GM12878 (cell line): ENCODE results near the gene ITLN1. TPM values are rescaled to one million over a fixed set of nuclear protein-coding genes. Genes with fewer than 3 reads are reported as not detected.

ENCODE experiments used
- ATAC-seq: fragments of 200-7000 bp; cut with Tn5 transposase; 3 replicates; pipeline ENCODE4 v1.9.1; 2020; ENCODE audit warnings: mild to moderate bottlenecking, moderate library complexity
- BruUV-seq: library from RNA; stranded (reverse); fragments of 400-500 nt; replicated peaks from 2 replicates; lab custom pipeline; 2021; lab: Mats Ljungman, UMichigan
- CTCF ChIA-PET: fragments of 300-600 bp; sonication (Branson Sonifier 250); formaldehyde crosslinking; extraction: SDS; loops from one replicate; lab custom pipeline; 2021; ENCODE audit warnings: inconsistent platforms; lab: Yijun Ruan, JAX
- POLR2A ChIA-PET: fragments of 350-600 bp; formaldehyde crosslinking; extraction: SDS; loops from one replicate; lab custom pipeline; 2021; ENCODE audit warnings: inconsistent platforms; lab: Charles Lee
- RAD21 ChIA-PET: fragments of 300-600 bp; sonication (Branson Sonifier 250); formaldehyde crosslinking; loops from one replicate; lab custom pipeline; 2023; ENCODE audit warnings: antibody characterized with exemption; ENCODE audit not compliant: unreplicated experiment; lab: Charles Lee
- SMC1A ChIA-PET: fragments of 300-600 bp; sonication (Branson Sonifier 250); formaldehyde crosslinking; loops from one replicate; lab custom pipeline; 2023; ENCODE audit not compliant: unreplicated experiment, uncharacterized antibody; lab: Charles Lee
- DNase-seq: peaks from one replicate; pipeline ENCODE4 v3.0.0-alpha.2; 2011; ENCODE audit warnings: low read depth, low spot score
- FAIRE-seq: peaks from 3 replicates; lab custom pipeline; 2011; peaks lifted over from hg19 to GRCh38; lab: Jason Lieb, UNC
- H2AFZ ChIP-seq: 2 replicates; pipeline ENCODE4 v1.6.0; 2011; ENCODE audit warnings: low read depth, low read length, control low read depth; ENCODE audit not compliant: control insufficient read depth
- H3K27ac ChIP-seq: 2 replicates; pipeline ENCODE4 v1.5.1; 2011; ENCODE audit warnings: control low read depth; ENCODE audit not compliant: control insufficient read depth, insufficient read depth
- H3K27me3 ChIP-seq, 2 experiments: replicated peaks in 1 of 2; 2 replicates each; pipeline versions ENCODE4 v1.6.0 to v1.6.1; 2011; ENCODE audit warnings: low read length in 1 of 2; ENCODE audit not compliant: control insufficient read depth in 2 of 2, insufficient read depth in 2 of 2
- H3K36me3 ChIP-seq, 2 experiments: 2 replicates each; pipeline ENCODE4 v1.5.1; 2011; ENCODE audit warnings: low read length in 1 of 2; ENCODE audit not compliant: control insufficient read depth in 2 of 2, insufficient read depth in 2 of 2
- H3K4me1 ChIP-seq: 2 replicates; pipeline ENCODE4 v1.6.1; 2011; ENCODE audit warnings: mild to moderate bottlenecking, low read length, moderate library complexity, mixed read lengths; ENCODE audit not compliant: control insufficient read depth, insufficient read depth
- H3K4me2 ChIP-seq: 2 replicates; pipeline ENCODE4 v1.6.0; 2011; ENCODE audit warnings: control low read depth; ENCODE audit not compliant: control insufficient read depth, insufficient read depth
- H3K4me3 ChIP-seq: fragments of 200-600 bp; sonication (generic); 2 replicates; pipeline ENCODE4 v1.5.1; 2016
- H3K79me2 ChIP-seq: 2 replicates; pipeline ENCODE4 v1.6.0; 2011; ENCODE audit warnings: low read length; ENCODE audit not compliant: control insufficient read depth, insufficient read depth
- H3K9ac ChIP-seq: 2 replicates; pipeline ENCODE4 v1.8.0; 2011; ENCODE audit warnings: low read length, control low read depth, mixed read lengths; ENCODE audit not compliant: control insufficient read depth, insufficient read depth
- H3K9me3 ChIP-seq: replicated peaks from 3 replicates; pipeline ENCODE4 v1.5.1; 2011; ENCODE audit warnings: mild to moderate bottlenecking, low read length; ENCODE audit not compliant: control insufficient read depth, insufficient read depth
- H4K20me1 ChIP-seq: 2 replicates; pipeline ENCODE4 v1.6.0; 2011; ENCODE audit not compliant: control insufficient read depth, insufficient read depth
- DPF2 ChIP-seq: fragments of 450-650 bp; IDR thresholded peaks from 2 replicates; pipeline ENCODE4 v1.6.1; 2017; ENCODE audit warnings: mild to moderate bottlenecking
- EGR1 ChIP-seq, 2 experiments: IDR thresholded peaks; 1 replicate in 1 of 2; 2 replicates in 1 of 2; pipeline ENCODE4 v1.6.1; 2011 to 2012; ENCODE audit warnings: low read depth in 2 of 2, low read length in 2 of 2, borderline replicate concordance in 1 of 2, mild to moderate bottlenecking in 1 of 2, moderate library complexity in 1 of 2
- EP300 ChIP-seq, 2 experiments: fragments of 150-350 bp in 1 of 2; IDR thresholded peaks; 2 replicates each; pipeline ENCODE4 v1.6.1; 2011 to 2012; ENCODE audit warnings: low read depth in 2 of 2, low read length in 2 of 2, borderline replicate concordance in 1 of 2, improper control_type of control experiment in 1 of 2, inconsistent platforms in 1 of 2; ENCODE audit not compliant: control insufficient read depth in 1 of 2
- JUND ChIP-seq: IDR thresholded peaks from 2 replicates; pipeline ENCODE4 v1.6.1; 2012; ENCODE audit warnings: low read depth, mild to moderate bottlenecking, low read length, improper control_type of control experiment, moderate library complexity
- MEF2A ChIP-seq: IDR thresholded peaks from 2 replicates; pipeline ENCODE4 v1.6.1; 2011; ENCODE audit warnings: low read depth, mild to moderate bottlenecking, low read length, moderate library complexity; ENCODE audit not compliant: insufficient read depth
- RB1 ChIP-seq: fragments of 450-650 bp; formaldehyde crosslinking; IDR thresholded peaks from 2 replicates; pipeline ENCODE4 v1.6.1; 2017; ENCODE audit warnings: mild to moderate bottlenecking, borderline replicate concordance
- SMC3 ChIP-seq: IDR thresholded peaks from 2 replicates; pipeline ENCODE4 v1.6.1; 2011; ENCODE audit warnings: low read length, improper control_type of control experiment, borderline replicate concordance
- TBL1XR1 ChIP-seq: IDR thresholded peaks from 2 replicates; pipeline ENCODE4 v1.6.1; 2012; ENCODE audit warnings: low read depth, low read length, improper control_type of control experiment
- WRNIP1 ChIP-seq: IDR thresholded peaks from 2 replicates; pipeline ENCODE4 v1.6.1; 2011; ENCODE audit warnings: low read depth, low read length, improper control_type of control experiment, borderline replicate concordance
- YY1 ChIP-seq: IDR thresholded peaks from 2 replicates; pipeline ENCODE4 v1.6.1; 2011; ENCODE audit warnings: low read depth, mild to moderate bottlenecking, low read length
- ZBED1 ChIP-seq: IDR thresholded peaks from 2 replicates; pipeline ENCODE4 v1.6.1; 2016; ENCODE audit warnings: borderline replicate concordance
- ZSCAN29 ChIP-seq: fragments of 450-650 bp; IDR thresholded peaks from 2 replicates; pipeline ENCODE4 v1.6.1; 2017; ENCODE audit warnings: mild to moderate bottlenecking, moderate library complexity
- WGBS: methylation state at CpG from one replicate; pipeline ENCODE4 v1.1.6; 2016; ENCODE audit warnings: low lambda C conversion rate; ENCODE audit not compliant: insufficient replicate concordance, insufficient coverage; ENCODE audit errors: missing lambda C conversion rate; 5-methylcytosine and 5-hydroxymethylcytosine counted together
- in situ Hi-C: fragments of 300-500 bp; cut with MboI; formaldehyde crosslinking; loops from 9 replicates; pipeline ENCODE4 v1.14.3; 2018; ENCODE audit warnings: mixed read lengths
- intact Hi-C: fragments of 100-400 bp; cut with micrococcal nuclease; formaldehyde crosslinking; loops from one replicate; pipeline ENCODE4 v1.14.2; 2022; ENCODE audit not compliant: unreplicated experiment
- polyA plus RNA-seq, 11 experiments: library from polyadenylated mRNA; depleted of rRNA in 4 of 11; unstranded in 6 of 11; stranded (reverse) in 5 of 11; fragments of >200 nt; fragmentation: Nextera tagmentation in 4 of 11; fragmentation: Illumina TruSeq in 1 of 11; extraction: Ambion mirVana in 4 of 11; extraction: Trizol in 1 of 11; gene quantifications; 1 replicate in 1 of 11; 2 replicates in 10 of 11; pipeline versions ENCODE4 v1.2.1 to v1.2.3, GENCODE V29; 2011 to 2016; ENCODE audit warnings: inconsistent platforms in 2 of 11, missing spikeins in 2 of 11, low read depth in 1 of 11
- total RNA-seq, 4 experiments: library from RNA; depleted of rRNA in 3 of 4; stranded (reverse); fragments of >200 nt in 3 of 4; fragmentation: Illumina TruSeq in 1 of 4; extraction: Trizol in 1 of 4; gene quantifications; 2 replicates each; pipeline versions ENCODE4 v1.2.1 to v1.2.3, GENCODE V29; 2013 to 2021
- TF ChIP-seq, protein P1 (sequence below): fragments of 450-650 bp; IDR thresholded peaks from 2 replicates; pipeline ENCODE4 v1.6.1; 2017; ENCODE audit warnings: mild to moderate bottlenecking

The ITLN1 gene
- total and polyA plus RNA-seq, 10 of the 15 experiments (the other 5 are each of a cell fraction or from before 2014, with no cell fraction given): not detected

DNA sequence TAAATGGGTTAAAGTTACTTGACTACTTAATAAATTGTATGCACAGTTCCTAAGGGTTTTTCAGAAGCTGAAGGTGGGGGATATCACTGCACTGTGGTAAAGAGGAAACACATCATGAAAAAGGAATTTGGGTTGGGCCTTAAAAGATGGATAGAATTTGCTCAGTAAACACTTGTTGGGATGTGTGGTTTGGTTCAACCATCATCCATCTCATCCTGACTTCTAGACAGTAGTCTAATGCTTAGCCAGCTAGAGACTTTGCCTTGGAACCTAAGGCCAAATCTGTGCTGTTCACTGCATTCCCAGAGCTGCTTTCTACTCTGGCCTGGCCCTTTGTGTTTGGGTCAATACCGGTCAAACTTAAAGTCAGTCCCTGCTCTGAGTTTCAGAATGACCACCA lies 58.4 kb downstream of the ITLN1 start:
- BruUV-seq: no TSS peak
- 100% methylated on average over 1 of the region's 1 CpG for WGBS

More for the DNA sequence above, 58.4 kb downstream of the ITLN1 start:
- TF ChIP-seq EP300 (IDR thresholded peaks at IDR 0.05; ENCODE audit: borderline replicate concordance in 1 of 2, control insufficient read depth in 1 of 2, low read depth in 2 of 2, low read length in 2 of 2) (no peak), RB1 (no peak), ZSCAN29 (no peak), YY1 (no peak), DPF2 (no peak), EGR1 (IDR thresholded peaks at IDR 0.05; ENCODE audit: borderline replicate concordance in 1 of 2, low read depth in 2 of 2, low read length in 2 of 2) (no peak), SMC3 (no peak), TBL1XR1 (no peak), MEF2A (no peak), JUND (no peak), WRNIP1 (no peak), ZBED1 (no peak)
- TF ChIP-seq, protein P1, sequence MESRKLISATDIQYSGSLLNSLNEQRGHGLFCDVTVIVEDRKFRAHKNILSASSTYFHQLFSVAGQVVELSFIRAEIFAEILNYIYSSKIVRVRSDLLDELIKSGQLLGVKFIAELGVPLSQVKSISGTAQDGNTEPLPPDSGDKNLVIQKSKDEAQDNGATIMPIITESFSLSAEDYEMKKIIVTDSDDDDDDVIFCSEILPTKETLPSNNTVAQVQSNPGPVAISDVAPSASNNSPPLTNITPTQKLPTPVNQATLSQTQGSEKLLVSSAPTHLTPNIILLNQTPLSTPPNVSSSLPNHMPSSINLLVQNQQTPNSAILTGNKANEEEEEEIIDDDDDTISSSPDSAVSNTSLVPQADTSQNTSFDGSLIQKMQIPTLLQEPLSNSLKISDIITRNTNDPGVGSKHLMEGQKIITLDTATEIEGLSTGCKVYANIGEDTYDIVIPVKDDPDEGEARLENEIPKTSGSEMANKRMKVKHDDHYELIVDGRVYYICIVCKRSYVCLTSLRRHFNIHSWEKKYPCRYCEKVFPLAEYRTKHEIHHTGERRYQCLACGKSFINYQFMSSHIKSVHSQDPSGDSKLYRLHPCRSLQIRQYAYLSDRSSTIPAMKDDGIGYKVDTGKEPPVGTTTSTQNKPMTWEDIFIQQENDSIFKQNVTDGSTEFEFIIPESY: no peak
- Histone ChIP-seq H3K9me3 (no peaks in the 10 kb centered on the region), H3K27ac (no peak overlapping the region), H3K4me2 (no peak overlapping the region), H4K20me1 (no peaks in the 10 kb centered on the region), H3K79me2 (no peaks in the 10 kb centered on the region), H2AFZ (no peak overlapping the region), H3K4me3 (no peak overlapping the region), H3K4me1 (no peaks in the 10 kb centered on the region), H3K27me3 (no peaks in the 10 kb centered on the region), H3K9ac (no peak overlapping the region), H3K36me3 (no peaks in the 10 kb centered on the region)
- DNase-seq (no peak), ATAC-seq (no peak), FAIRE-seq (no peak)
- ChIA-PET CTCF (interaction anchor here (1.0 to 2.7 kb wide), 7 partner anchors 9 to 145 kb away, joined by 3 to 23 read pairs (median 4); no protein-coding TSS in a partner anchor), POLR2A (no interaction called here), RAD21 (interaction anchor here (1.0 to 1.6 kb wide), 2 partner anchors 30 to 49 kb away, joined by 3 to 4 read pairs; no protein-coding TSS in a partner anchor), SMC1A (interaction anchor here (0.8 to 7.5 kb wide), 5 partner anchors 10 to 127 kb away, joined by 3 to 143 read pairs (median 3); partner anchors contain the start of gene LY9)
- in situ Hi-C loops (no loop called here), intact Hi-C loops (no loop called here)

Other genes with a start within 250 kb of the ITLN1 start
Only the 7 nearest of the 15 such genes appear.
- gene SLAMF7, start 145.9 kb downstream of the ITLN1 start, total RNA-seq (2014; rRNA removed): 74.4 and 76.2 TPM in 2 replicates
- 81.5 and 88.1 TPM in 2 replicates for gene SLAMF7, start 145.9 kb downstream of the ITLN1 start, total RNA-seq (2014; rRNA removed; fragmentation: Illumina TruSeq; extraction: Trizol)
- 124 and 133 TPM in 2 replicates for gene SLAMF7, start 145.9 kb downstream of the ITLN1 start, total RNA-seq (2021)
- 275 and 284 TPM in 2 replicates for gene SLAMF7, start 145.9 kb downstream of the ITLN1 start, polyA plus RNA-seq (2011; rRNA removed)
- 182 and 208 TPM in 2 replicates for gene SLAMF7, start 145.9 kb downstream of the ITLN1 start, polyA plus RNA-seq (2014; fragmentation: Illumina TruSeq; extraction: Trizol)
- 10 to 100 TPM; 66.6 to 83.4 TPM for gene SLAMF7, start 145.9 kb downstream of the ITLN1 start, polyA plus RNA-seq (2014; fragmentation: Nextera tagmentation; extraction: Ambion mirVana)
- gene SLAMF7, start 145.9 kb downstream of the ITLN1 start, polyA plus RNA-seq (2014; rRNA removed): 118 and 125 TPM in 2 replicates
- gene SLAMF7, start 145.9 kb downstream of the ITLN1 start, polyA plus RNA-seq (2016; fragmentation: Nextera tagmentation; extraction: Ambion mirVana): 100 to 1,000 TPM; 102 to 114 TPM
- 10.7 and 12.5 TPM in 2 replicates for gene LY9, start 89.0 kb downstream of the ITLN1 start, total RNA-seq (2014; rRNA removed)
- gene LY9, start 89.0 kb downstream of the ITLN1 start, total RNA-seq (2014; rRNA removed; fragmentation: Illumina TruSeq; extraction: Trizol): 6.6 and 8.0 TPM in 2 replicates
- 8.9 and 11.0 TPM in 2 replicates for gene LY9, start 89.0 kb downstream of the ITLN1 start, total RNA-seq (2021)
- 11.7 and 13.3 TPM in 2 replicates for gene LY9, start 89.0 kb downstream of the ITLN1 start, polyA plus RNA-seq (2011; rRNA removed)
- gene LY9, start 89.0 kb downstream of the ITLN1 start, polyA plus RNA-seq (2014; fragmentation: Illumina TruSeq; extraction: Trizol): 9.8 and 11.7 TPM in 2 replicates
- 1 to 10 TPM; 2.7 to 2.8 TPM for gene LY9, start 89.0 kb downstream of the ITLN1 start, polyA plus RNA-seq (2014; fragmentation: Nextera tagmentation; extraction: Ambion mirVana)
- gene LY9, start 89.0 kb downstream of the ITLN1 start, polyA plus RNA-seq (2014; rRNA removed): 11.4 and 11.6 TPM in 2 replicates
- gene LY9, start 89.0 kb downstream of the ITLN1 start, polyA plus RNA-seq (2016; fragmentation: Nextera tagmentation; extraction: Ambion mirVana): 1 to 10 TPM; 7.4 to 9.1 TPM
- gene CD244, start 22.3 kb downstream of the ITLN1 start, total RNA-seq (2014; rRNA removed): 0.65 and 0.68 TPM in 2 replicates
- 0.60 and 0.67 TPM in 2 replicates for gene CD244, start 22.3 kb downstream of the ITLN1 start, total RNA-seq (2014; rRNA removed; fragmentation: Illumina TruSeq; extraction: Trizol)
- 0.35 and 0.80 TPM in 2 replicates for gene CD244, start 22.3 kb downstream of the ITLN1 start, total RNA-seq (2021)
- gene CD244, start 22.3 kb downstream of the ITLN1 start, polyA plus RNA-seq (2011; rRNA removed): 13.6 and 17.3 TPM in 2 replicates
- gene CD244, start 22.3 kb downstream of the ITLN1 start, polyA plus RNA-seq (2014; fragmentation: Illumina TruSeq; extraction: Trizol): 0.55 and 0.78 TPM in 2 replicates
- gene CD244, start 22.3 kb downstream of the ITLN1 start, polyA plus RNA-seq (2014; fragmentation: Nextera tagmentation; extraction: Ambion mirVana): under 1 TPM; 0.24 to 0.37 TPM
- 0.59 and 0.77 TPM in 2 replicates for gene CD244, start 22.3 kb downstream of the ITLN1 start, polyA plus RNA-seq (2014; rRNA removed)
- gene CD244, start 22.3 kb downstream of the ITLN1 start, polyA plus RNA-seq (2016; fragmentation: Nextera tagmentation; extraction: Ambion mirVana): 1 to 10 TPM in 1 of 2 experiments, under 1 TPM in 1; 0.90 to 1.2 TPM
- gene ITLN2, start 69.6 kb upstream of the ITLN1 start, total RNA-seq (2014; rRNA removed): not detected in 2 replicates
- not detected in 2 replicates for gene ITLN2, start 69.6 kb upstream of the ITLN1 start, total RNA-seq (2014; rRNA removed; fragmentation: Illumina TruSeq; extraction: Trizol)
- not detected in 2 replicates for gene ITLN2, start 69.6 kb upstream of the ITLN1 start, total RNA-seq (2021)
- 0.07 TPM in 1 of 2 replicates, not detected in the other for gene ITLN2, start 69.6 kb upstream of the ITLN1 start, polyA plus RNA-seq (2011; rRNA removed)
- gene ITLN2, start 69.6 kb upstream of the ITLN1 start, polyA plus RNA-seq (2014; fragmentation: Illumina TruSeq; extraction: Trizol): not detected in 2 replicates
- gene ITLN2, start 69.6 kb upstream of the ITLN1 start, polyA plus RNA-seq (2014; fragmentation: Nextera tagmentation; extraction: Ambion mirVana): not detected
- gene ITLN2, start 69.6 kb upstream of the ITLN1 start, polyA plus RNA-seq (2014; rRNA removed): not detected in 2 replicates
- not detected for gene ITLN2, start 69.6 kb upstream of the ITLN1 start, polyA plus RNA-seq (2016; fragmentation: Nextera tagmentation; extraction: Ambion mirVana)
- gene F11R, start 136.0 kb upstream of the ITLN1 start, total RNA-seq (2014; rRNA removed): 23.7 and 33.2 TPM in 2 replicates
- gene F11R, start 136.0 kb upstream of the ITLN1 start, total RNA-seq (2014; rRNA removed; fragmentation: Illumina TruSeq; extraction: Trizol): 29.5 and 31.9 TPM in 2 replicates
- gene F11R, start 136.0 kb upstream of the ITLN1 start, total RNA-seq (2021): 29.8 and 33.2 TPM in 2 replicates
- 51.8 and 80.9 TPM in 2 replicates for gene F11R, start 136.0 kb upstream of the ITLN1 start, polyA plus RNA-seq (2011; rRNA removed)
- 54.5 and 71.7 TPM in 2 replicates for gene F11R, start 136.0 kb upstream of the ITLN1 start, polyA plus RNA-seq (2014; fragmentation: Illumina TruSeq; extraction: Trizol)
- gene F11R, start 136.0 kb upstream of the ITLN1 start, polyA plus RNA-seq (2014; fragmentation: Nextera tagmentation; extraction: Ambion mirVana): 10 to 100 TPM; 15.3 TPM
- gene F11R, start 136.0 kb upstream of the ITLN1 start, polyA plus RNA-seq (2014; rRNA removed): 21.0 and 23.4 TPM in 2 replicates
- gene F11R, start 136.0 kb upstream of the ITLN1 start, polyA plus RNA-seq (2016; fragmentation: Nextera tagmentation; extraction: Ambion mirVana): 10 to 100 TPM; 21.3 to 24.9 TPM
- gene TSTD1, start 153.8 kb upstream of the ITLN1 start, total RNA-seq (2014; rRNA removed): 72.2 and 72.7 TPM in 2 replicates
- gene TSTD1, start 153.8 kb upstream of the ITLN1 start, total RNA-seq (2014; rRNA removed; fragmentation: Illumina TruSeq; extraction: Trizol): 37.6 and 38.4 TPM in 2 replicates
- gene TSTD1, start 153.8 kb upstream of the ITLN1 start, total RNA-seq (2021): 43.2 and 49.0 TPM in 2 replicates
- 65.8 and 82.6 TPM in 2 replicates for gene TSTD1, start 153.8 kb upstream of the ITLN1 start, polyA plus RNA-seq (2011; rRNA removed)
- 14.5 and 33.3 TPM in 2 replicates for gene TSTD1, start 153.8 kb upstream of the ITLN1 start, polyA plus RNA-seq (2014; fragmentation: Illumina TruSeq; extraction: Trizol)
- 100 to 1,000 TPM; 102 to 145 TPM for gene TSTD1, start 153.8 kb upstream of the ITLN1 start, polyA plus RNA-seq (2014; fragmentation: Nextera tagmentation; extraction: Ambion mirVana)
- gene TSTD1, start 153.8 kb upstream of the ITLN1 start, polyA plus RNA-seq (2014; rRNA removed): 96.1 and 99.1 TPM in 2 replicates
- gene TSTD1, start 153.8 kb upstream of the ITLN1 start, polyA plus RNA-seq (2016; fragmentation: Nextera tagmentation; extraction: Ambion mirVana): 100 to 1,000 TPM; 100 to 118 TPM
- 90.2 and 92.1 TPM in 2 replicates for gene USF1, start 160.8 kb upstream of the ITLN1 start, total RNA-seq (2014; rRNA removed)
- 61.4 and 65.1 TPM in 2 replicates for gene USF1, start 160.8 kb upstream of the ITLN1 start, total RNA-seq (2014; rRNA removed; fragmentation: Illumina TruSeq; extraction: Trizol)
- 60.3 and 65.8 TPM in 2 replicates for gene USF1, start 160.8 kb upstream of the ITLN1 start, total RNA-seq (2021)
- 33.8 and 46.0 TPM in 2 replicates for gene USF1, start 160.8 kb upstream of the ITLN1 start, polyA plus RNA-seq (2011; rRNA removed)
- 50.5 and 60.9 TPM in 2 replicates for gene USF1, start 160.8 kb upstream of the ITLN1 start, polyA plus RNA-seq (2014; fragmentation: Illumina TruSeq; extraction: Trizol)
- 10 to 100 TPM in 1 of 2 experiments, 1 to 10 TPM in 1; 9.4 to 26.3 TPM for gene USF1, start 160.8 kb upstream of the ITLN1 start, polyA plus RNA-seq (2014; fragmentation: Nextera tagmentation; extraction: Ambion mirVana)
- gene USF1, start 160.8 kb upstream of the ITLN1 start, polyA plus RNA-seq (2014; rRNA removed): 72.6 and 72.8 TPM in 2 replicates
- 10 to 100 TPM; 11.5 to 23.1 TPM for gene USF1, start 160.8 kb upstream of the ITLN1 start, polyA plus RNA-seq (2016; fragmentation: Nextera tagmentation; extraction: Ambion mirVana)